Measurements from ENCODE around the gene STEAP3. TPM values are rescaled to one million over a fixed set of nuclear protein-coding genes. Genes with fewer than 3 reads are reported as not detected.
A peak's percentile ranks its signal among the peaks of the same experiment; 100 is the strongest.

STEAP3 gene
- total RNA-seq, 1 experiment from 2014 or later = 15.4 TPM

DNA sequence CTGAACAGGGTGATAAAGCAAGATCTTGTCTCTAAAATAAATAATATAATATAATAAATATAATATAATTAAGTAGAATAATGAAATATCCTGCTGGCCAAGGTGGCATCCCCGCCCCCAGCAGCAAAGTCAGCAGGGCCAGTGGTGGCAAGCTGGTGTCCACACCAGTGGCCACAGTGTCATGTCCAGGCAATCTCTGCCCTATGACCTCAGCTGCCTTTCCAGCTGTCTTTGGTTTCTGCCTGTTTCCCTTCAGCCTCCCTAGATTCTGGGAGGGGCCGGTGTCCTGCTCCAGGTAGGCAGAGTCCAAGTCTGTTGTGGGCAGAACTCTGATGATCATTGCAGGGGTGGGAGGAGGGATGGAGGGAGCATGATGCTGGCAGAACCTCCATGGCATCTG lies 16.2 kb upstream of the STEAP3 start:
- Histone ChIP-seq H3K27me3 (ENCODE audit: insufficient read depth, low read length) (no peaks in the 10 kb centered on the region), H2BK5ac (ENCODE audit: insufficient read length, low read length) (no peak overlapping the region), H4K5ac (ENCODE audit: insufficient read length, low read depth, low read length) (no peak overlapping the region), H3K79me1 (ENCODE audit: insufficient read depth, low read depth, low read length, poor library complexity, severe bottlenecking) (no peaks in the 10 kb centered on the region), H3K4me2 (ENCODE audit: insufficient read depth, insufficient read length, low read length) (no peak overlapping the region), H3K4me1 (ENCODE audit: insufficient read depth, low read length) (peaks cover 2% of the 10 kb centered on the region), H3K23ac (ENCODE audit: insufficient read length, low read depth, low read length) (no peak overlapping the region), H2BK20ac (ENCODE audit: low read depth, low read length, poor library complexity, severe bottlenecking) (no peak overlapping the region), H4K8ac (replicated peaks; ENCODE audit: insufficient read length, low read depth, low read length) (no peak overlapping the region), H2AK5ac (ENCODE audit: insufficient read length, low read length) (no peak overlapping the region), H3K9me3 (ENCODE audit: control insufficient read depth, low read depth, low read length) (no peaks in the 10 kb centered on the region), H2BK12ac (ENCODE audit: insufficient read length, low read depth, low read length) (no peak overlapping the region), H4K20me1 (ENCODE audit: control insufficient read depth, insufficient read depth, insufficient read length) (no peaks in the 10 kb centered on the region), H3K27ac (ENCODE audit: insufficient read length, low read depth, low read length) (no peak overlapping the region), H3K18ac (ENCODE audit: insufficient read length, low read depth, low read length) (no peak overlapping the region), H3K4ac (ENCODE audit: low read depth, low read length) (no peak overlapping the region), H2BK15ac (ENCODE audit: low read depth, low read length) (no peak overlapping the region), H3K23me2 (ENCODE audit: insufficient read length, low read depth, low read length, poor library complexity, severe bottlenecking) (no peaks in the 10 kb centered on the region), H3K79me2 (ENCODE audit: insufficient read depth, low read length) (no peaks in the 10 kb centered on the region), H3K9ac (ENCODE audit: extremely low read depth, insufficient read length, low read length) (no peak overlapping the region), H2AFZ (ENCODE audit: low read length) (no peak overlapping the region), H3T11ph (ENCODE audit: low read length) (no peak overlapping the region), H3K14ac (ENCODE audit: insufficient read depth, low read length) (no peak overlapping the region), H3K56ac (ENCODE audit: insufficient read length, low read depth, low read length) (no peak overlapping the region), H4K91ac (ENCODE audit: insufficient read length, low read depth, low read length) (no peak overlapping the region), H2BK120ac (ENCODE audit: low read depth, low read length, poor library complexity, severe bottlenecking) (no peak overlapping the region)
- no peak overlapping the region for H3K4me3 Mint-ChIP-seq
- no peaks in the 10 kb centered on the region for H3K36me3 Mint-ChIP-seq (ENCODE audit: insufficient read depth in 1 of 3, low read depth in 3 of 3)
- no peaks in the 10 kb centered on the region; the same call in 1 of the 2 replicates for H3K27me3 Mint-ChIP-seq (ENCODE audit: low read depth)
- H3K27ac Mint-ChIP-seq = peak overlapping the region in 1 of 3 experiments; percentile 41; a peak in 1 of 7 replicates
- no peaks in the 10 kb centered on the region for H3K9me3 Mint-ChIP-seq
- WGBS (ENCODE audit: extremely low coverage, insufficient read length, low lambda C conversion rate) = no CpG with 5 or more reads among the region's 2 CpGs
- H3K4me1 Mint-ChIP-seq = peaks cover 7 to 16% of the 10 kb centered on the region in 2 experiments
- DNase-seq = no peak
- TF ChIP-seq, protein P1, sequence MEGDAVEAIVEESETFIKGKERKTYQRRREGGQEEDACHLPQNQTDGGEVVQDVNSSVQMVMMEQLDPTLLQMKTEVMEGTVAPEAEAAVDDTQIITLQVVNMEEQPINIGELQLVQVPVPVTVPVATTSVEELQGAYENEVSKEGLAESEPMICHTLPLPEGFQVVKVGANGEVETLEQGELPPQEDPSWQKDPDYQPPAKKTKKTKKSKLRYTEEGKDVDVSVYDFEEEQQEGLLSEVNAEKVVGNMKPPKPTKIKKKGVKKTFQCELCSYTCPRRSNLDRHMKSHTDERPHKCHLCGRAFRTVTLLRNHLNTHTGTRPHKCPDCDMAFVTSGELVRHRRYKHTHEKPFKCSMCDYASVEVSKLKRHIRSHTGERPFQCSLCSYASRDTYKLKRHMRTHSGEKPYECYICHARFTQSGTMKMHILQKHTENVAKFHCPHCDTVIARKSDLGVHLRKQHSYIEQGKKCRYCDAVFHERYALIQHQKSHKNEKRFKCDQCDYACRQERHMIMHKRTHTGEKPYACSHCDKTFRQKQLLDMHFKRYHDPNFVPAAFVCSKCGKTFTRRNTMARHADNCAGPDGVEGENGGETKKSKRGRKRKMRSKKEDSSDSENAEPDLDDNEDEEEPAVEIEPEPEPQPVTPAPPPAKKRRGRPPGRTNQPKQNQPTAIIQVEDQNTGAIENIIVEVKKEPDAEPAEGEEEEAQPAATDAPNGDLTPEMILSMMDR (conservative IDR thresholded peaks at IDR 0.05) = no peak
